PC-9 (cell line): Measurements from ENCODE around the gene CNTFR.

Experiments used
- EZH2 ChIP-seq: fragments of 200-600 bp; sonication (generic); IDR thresholded peaks from 2 replicates; pipeline ENCODE4 v1.8.0; 2017; ENCODE audit warnings: antibody characterized with exemption, low read depth
- TF ChIP-seq, protein P1 (sequence below): fragments of 200-600 bp; sonication (generic); conservative IDR thresholded peaks from 2 replicates; pipeline ENCODE4 v1.6.1; 2017; ENCODE audit warnings: mixed run types, antibody characterized with exemption, mild to moderate bottlenecking, moderate library complexity

DNA sequence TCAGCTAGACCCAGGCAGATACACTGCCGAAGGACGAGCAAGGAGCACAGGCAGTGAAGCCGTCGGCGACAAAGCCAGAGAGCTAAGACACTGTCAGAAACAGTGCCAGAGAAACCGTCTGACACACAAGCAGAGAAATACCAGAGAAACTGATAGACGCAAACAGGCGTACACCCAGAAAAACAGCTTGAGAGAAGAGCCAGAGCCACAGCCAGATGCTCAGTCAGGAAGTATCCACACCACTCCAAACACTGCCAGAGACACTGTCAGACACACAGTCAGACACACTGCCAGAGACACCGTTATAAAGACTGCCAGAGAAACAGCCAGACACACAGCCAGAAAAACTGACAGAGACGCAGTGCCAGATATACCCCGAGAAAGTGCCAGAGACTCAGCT lies 19.1 kb downstream of the CNTFR start:
- TF ChIP-seq EZH2: no peak
- TF ChIP-seq, protein P1, sequence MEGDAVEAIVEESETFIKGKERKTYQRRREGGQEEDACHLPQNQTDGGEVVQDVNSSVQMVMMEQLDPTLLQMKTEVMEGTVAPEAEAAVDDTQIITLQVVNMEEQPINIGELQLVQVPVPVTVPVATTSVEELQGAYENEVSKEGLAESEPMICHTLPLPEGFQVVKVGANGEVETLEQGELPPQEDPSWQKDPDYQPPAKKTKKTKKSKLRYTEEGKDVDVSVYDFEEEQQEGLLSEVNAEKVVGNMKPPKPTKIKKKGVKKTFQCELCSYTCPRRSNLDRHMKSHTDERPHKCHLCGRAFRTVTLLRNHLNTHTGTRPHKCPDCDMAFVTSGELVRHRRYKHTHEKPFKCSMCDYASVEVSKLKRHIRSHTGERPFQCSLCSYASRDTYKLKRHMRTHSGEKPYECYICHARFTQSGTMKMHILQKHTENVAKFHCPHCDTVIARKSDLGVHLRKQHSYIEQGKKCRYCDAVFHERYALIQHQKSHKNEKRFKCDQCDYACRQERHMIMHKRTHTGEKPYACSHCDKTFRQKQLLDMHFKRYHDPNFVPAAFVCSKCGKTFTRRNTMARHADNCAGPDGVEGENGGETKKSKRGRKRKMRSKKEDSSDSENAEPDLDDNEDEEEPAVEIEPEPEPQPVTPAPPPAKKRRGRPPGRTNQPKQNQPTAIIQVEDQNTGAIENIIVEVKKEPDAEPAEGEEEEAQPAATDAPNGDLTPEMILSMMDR: no peak
